OCI-LY7 (cell line): Measurements from ENCODE around the gene ZRSR2. TPM values are rescaled to one million over a fixed set of nuclear protein-coding genes. Genes with fewer than 3 reads are reported as not detected.

Source experiments
- BruUV-seq: library from RNA; stranded (reverse); fragments of 400-500 nt; replicated peaks from 2 replicates; lab custom pipeline; 2021; lab: Mats Ljungman, UMichigan
- CTCF ChIA-PET: fragments of 300-600 bp; sonication (Branson Sonifier 250); formaldehyde crosslinking; loops from one replicate; lab custom pipeline; 2022; ENCODE audit warnings: antibody characterized with exemption; ENCODE audit not compliant: unreplicated experiment; lab: Charles Lee
- POLR2A ChIA-PET: fragments of 300-600 bp; sonication (Branson Sonifier 250); formaldehyde crosslinking; loops from one replicate; lab custom pipeline; 2022; ENCODE audit warnings: antibody characterized with exemption; lab: Charles Lee
- DNase-seq: peaks from one replicate; pipeline ENCODE4 v3.0.0-alpha.2; 2015; ENCODE audit warnings: low spot score
- H2AFZ ChIP-seq: fragments of 200-600 bp; sonication (generic), shearing (Covaris generic); 2 replicates; pipeline ENCODE4 v1.6.1; 2014; ENCODE audit warnings: mild to moderate bottlenecking, antibody characterized with exemption, low read length, moderate library complexity
- H3K27ac ChIP-seq: fragments of 200-600 bp; sonication (generic); 2 replicates; pipeline ENCODE4 v1.5.1; 2014; ENCODE audit warnings: mixed run types, low read depth, mild to moderate bottlenecking, moderate library complexity, low read length, inconsistent platforms; ENCODE audit not compliant: poor library complexity, severe bottlenecking
- H3K36me3 ChIP-seq: fragments of 200-600 bp; sonication (generic); 2 replicates; pipeline ENCODE4 v1.6.1; 2014; ENCODE audit warnings: mild to moderate bottlenecking, antibody characterized with exemption, low read length, moderate library complexity, mixed read lengths; ENCODE audit not compliant: insufficient read depth
- H3K4me1 ChIP-seq: fragments of 200-600 bp; sonication (generic); 2 replicates; pipeline ENCODE4 v1.5.1; 2014; ENCODE audit warnings: mild to moderate bottlenecking, low read length; ENCODE audit not compliant: insufficient read depth, poor library complexity, severe bottlenecking
- H3K4me2 ChIP-seq: fragments of 200-600 bp; sonication (generic); 2 replicates; pipeline ENCODE4 v1.6.1; 2014; ENCODE audit warnings: mild to moderate bottlenecking, low read length
- H3K4me3 ChIP-seq: fragments of 200-600 bp; sonication (generic); 2 replicates; pipeline ENCODE4 v1.5.1; 2014; ENCODE audit warnings: mild to moderate bottlenecking, low read depth, low read length; ENCODE audit not compliant: poor library complexity, severe bottlenecking
- H3K79me2 ChIP-seq: fragments of 200-600 bp; sonication (generic); 2 replicates; pipeline ENCODE4 v1.6.1; 2016; ENCODE audit warnings: low read depth, mild to moderate bottlenecking, low read length, moderate library complexity, mixed read lengths; ENCODE audit not compliant: insufficient read depth
- H3K9me2 ChIP-seq: fragments of 200-600 bp; sonication (generic); 2 replicates; pipeline ENCODE4 v1.6.1; 2016; ENCODE audit warnings: mild to moderate bottlenecking, low read length, mixed read lengths; ENCODE audit not compliant: insufficient read depth
- H3K9me3 ChIP-seq: fragments of 200-600 bp; sonication (generic); 2 replicates; pipeline ENCODE4 v1.6.1; 2014; ENCODE audit warnings: mild to moderate bottlenecking, mixed run types, low read length, mixed read lengths
- H4K20me1 ChIP-seq: fragments of 200-600 bp; sonication (generic); 2 replicates; pipeline ENCODE4 v1.6.1; 2014; ENCODE audit warnings: mild to moderate bottlenecking, antibody characterized with exemption, low read length, moderate library complexity, mixed read lengths; ENCODE audit not compliant: insufficient read depth
- CTCF ChIP-seq: fragments of 200-600 bp; sonication (generic); conservative IDR thresholded peaks from 2 replicates; pipeline ENCODE4 v1.5.1; 2014; ENCODE audit warnings: mild to moderate bottlenecking, antibody characterized with exemption, low read length, moderate library complexity, mixed read lengths
- EZH2phosphoT487 ChIP-seq: fragments of 200-600 bp; sonication (generic); IDR thresholded peaks from 2 replicates; pipeline ENCODE4 v1.6.1; 2018; ENCODE audit warnings: low read depth, borderline replicate concordance, mild to moderate bottlenecking, mixed run types, antibody characterized with exemption, low read length, moderate library complexity, mixed read lengths
- intact Hi-C: fragments of 100-400 bp; cut with micrococcal nuclease; formaldehyde crosslinking; loops from one replicate; pipeline ENCODE4 v1.10.0; 2022; ENCODE audit not compliant: unreplicated experiment
- total RNA-seq, 2 experiments: library from RNA; depleted of rRNA in 1 of 2; stranded (reverse); fragments of >200 nt in 1 of 2; shearing (Covaris generic) in 1 of 2; gene quantifications; 2 replicates each; pipeline ENCODE4 v1.2.3, GENCODE V29; 2014 to 2022

Gene ZRSR2
- total RNA-seq, 2 experiments from 2014 or later = 6.2 to 14.0 TPM

- Histone ChIP-seq H3K79me2 (peaks cover 25% of the 10 kb centered on the region; the same call in 1 of the 2 replicates), H3K4me2 (no peak overlapping the region), H3K36me3 (peaks cover 67% of the 10 kb centered on the region), H3K9me3 (no peaks in the 10 kb centered on the region), H4K20me1 (no peaks in the 10 kb centered on the region), H3K27ac (no peak overlapping the region), H2AFZ (no peak overlapping the region), H3K9me2 (no peaks in the 10 kb centered on the region), H3K4me1 (peaks cover 16% of the 10 kb centered on the region), H3K4me3 (no peak overlapping the region)
- ChIA-PET CTCF (no interaction called here), POLR2A (interaction anchor here (0.6 to 1.1 kb wide), 3 partner anchors 14 to 122 kb away, joined by 3 to 6 read pairs (median 3); no protein-coding TSS in a partner anchor)
- no peak for DNase-seq
- intact Hi-C loops = no loop called here
- BruUV-seq = no TSS peak
- TF ChIP-seq CTCF = peak; percentile 47
- no peak for TF ChIP-seq EZH2phosphoT487
These were observed 59.3 kb downstream of the ZRSR2 start for GRCh38 chrX:15849555-15849954.

GRCh38 chrX:15853586-15854079 lies 63.3 kb downstream of the ZRSR2 start:
- peak overlapping the region; percentile 91 for H3K4me2 ChIP-seq
- intact Hi-C loops = loop anchor here (1.0 to 5.0 kb wide), 4 partner anchors 50 to 283 kb away; partner anchors contain the start of gene GRPR
- H3K4me1 ChIP-seq = peaks cover 33% of the 10 kb centered on the region
- H3K27ac ChIP-seq = peak overlapping the region; percentile 95
- H3K79me2 ChIP-seq = peaks cover 21% of the 10 kb centered on the region; the same call in 1 of the 2 replicates
- TF ChIP-seq CTCF = no peak
- no peak for TF ChIP-seq EZH2phosphoT487
- H3K9me2 ChIP-seq = no peaks in the 10 kb centered on the region
- ChIA-PET CTCF (no interaction called here), POLR2A (no interaction called here)
- H2AFZ ChIP-seq = peak overlapping the region; percentile 57; the same call in 1 of the 2 replicates
- no peaks in the 10 kb centered on the region for H3K9me3 ChIP-seq
- DNase-seq = peak; percentile 10
- no peaks in the 10 kb centered on the region for H4K20me1 ChIP-seq
- TSS peak; percentile 68 for BruUV-seq
- H3K4me3 ChIP-seq = peak overlapping the region; percentile 85
- peaks cover 28% of the 10 kb centered on the region for H3K36me3 ChIP-seq

GRCh38 chrX:15854080-15854655 lies 63.9 kb downstream of the ZRSR2 start:
- Histone ChIP-seq H4K20me1 (no peaks in the 10 kb centered on the region), H3K9me3 (no peaks in the 10 kb centered on the region), H3K9me2 (no peaks in the 10 kb centered on the region), H3K4me2 (peak overlapping the region; percentile 91), H3K4me3 (peak overlapping the region; percentile 85), H3K36me3 (peaks cover 25% of the 10 kb centered on the region), H3K27ac (peak overlapping the region; percentile 95), H3K79me2 (peaks cover 21% of the 10 kb centered on the region; the same call in 1 of the 2 replicates), H2AFZ (peak overlapping the region; percentile 57; the same call in 1 of the 2 replicates), H3K4me1 (peaks cover 33% of the 10 kb centered on the region)
- POLR2A ChIA-PET = interaction anchor here (0.6 to 1.4 kb wide), 7 partner anchors 29 to 950 kb away, joined by 3 to 4 read pairs (median 3); no protein-coding TSS in a partner anchor
- DNase-seq = peak; percentile 55
- TF ChIP-seq CTCF (peak; percentile 50; the same call in 1 of the 2 replicates), EZH2phosphoT487 (no peak)
- no TSS peak for BruUV-seq
- intact Hi-C loops = loop anchor here (1.0 to 5.0 kb wide), 3 partner anchors 49 to 283 kb away; partner anchors contain the start of gene GRPR
- CTCF ChIA-PET = interaction anchor here (0.6 kb wide), 3 partner anchors 82 to 447 kb away, joined by 3 to 4 read pairs (median 3); no protein-coding TSS in a partner anchor
